Naive B cell (primary cell): ENCODE results near the gene MEF2B. TPM values are rescaled to one million over a fixed set of nuclear protein-coding genes. Genes with fewer than 3 reads are reported as not detected.
"Not testable (repeated sequence)": the region's sequence is repeated elsewhere in the genome, so short reads cannot be mapped to it uniquely, and the experiment has no call there.

Experiments used
- ATAC-seq, 2 donors: fragments of 150-1000 bp; cut with Tn5 transposase; 2 replicates each; pipeline ENCODE4 v1.10.0; 2021; ENCODE audit warnings: low read depth in 2 of 2, mild to moderate bottlenecking in 2 of 2, moderate library complexity in 2 of 2
- DNase-seq: peaks from one replicate; pipeline ENCODE4 v3.0.0; 2022
- H3K27ac Mint-ChIP-seq, 6 donors: one replicate each; pipeline ENCODE4 v1.8.0; 2020 to 2022; ENCODE audit warnings: mild to moderate bottlenecking in 6 of 6, mixed read lengths in 6 of 6, moderate library complexity in 5 of 6, inconsistent platforms in 2 of 6
- H3K27me3 Mint-ChIP-seq, 3 donors: one replicate each; pipeline ENCODE4 v1.8.0; 2021 to 2022; ENCODE audit warnings: mixed read lengths in 3 of 3, mild to moderate bottlenecking in 1 of 3
- H3K36me3 Mint-ChIP-seq, 2 donors: one replicate each; pipeline ENCODE4 v1.8.0; 2020 to 2022; ENCODE audit warnings: mixed read lengths in 2 of 2, inconsistent platforms in 1 of 2, mild to moderate bottlenecking in 1 of 2
- H3K4me1 Mint-ChIP-seq, 3 donors: one replicate each; pipeline ENCODE4 v1.8.0; 2020 to 2022; ENCODE audit warnings: mixed read lengths in 3 of 3, inconsistent platforms in 1 of 3, mild to moderate bottlenecking in 1 of 3, moderate library complexity in 1 of 3
- H3K4me3 Mint-ChIP-seq, 8 donors: one replicate each; pipeline ENCODE4 v1.8.0; 2020 to 2022; ENCODE audit warnings: mild to moderate bottlenecking in 8 of 8, mixed read lengths in 8 of 8, moderate library complexity in 8 of 8, inconsistent platforms in 2 of 8
- H3K9me3 Mint-ChIP-seq, 7 donors: one replicate each; pipeline ENCODE4 v1.8.0; 2020 to 2022; ENCODE audit warnings: mixed read lengths in 7 of 7, mild to moderate bottlenecking in 5 of 7, inconsistent platforms in 2 of 7, moderate library complexity in 1 of 7
- polyA plus RNA-seq, 6 donors: library from polyadenylated mRNA; unstranded; fragments of 300-500 nt; fragmentation: Illumina TruSeq; gene quantifications; one replicate each; pipeline ENCODE4 v1.2.3, GENCODE V29; 2021; ENCODE audit warnings: low read depth in 6 of 6

MEF2B gene
- polyA plus RNA-seq, 6 donors from 2014 or later, result 0.19 to 1.4 (median 0.38) TPM; not detected in 2

DNA sequence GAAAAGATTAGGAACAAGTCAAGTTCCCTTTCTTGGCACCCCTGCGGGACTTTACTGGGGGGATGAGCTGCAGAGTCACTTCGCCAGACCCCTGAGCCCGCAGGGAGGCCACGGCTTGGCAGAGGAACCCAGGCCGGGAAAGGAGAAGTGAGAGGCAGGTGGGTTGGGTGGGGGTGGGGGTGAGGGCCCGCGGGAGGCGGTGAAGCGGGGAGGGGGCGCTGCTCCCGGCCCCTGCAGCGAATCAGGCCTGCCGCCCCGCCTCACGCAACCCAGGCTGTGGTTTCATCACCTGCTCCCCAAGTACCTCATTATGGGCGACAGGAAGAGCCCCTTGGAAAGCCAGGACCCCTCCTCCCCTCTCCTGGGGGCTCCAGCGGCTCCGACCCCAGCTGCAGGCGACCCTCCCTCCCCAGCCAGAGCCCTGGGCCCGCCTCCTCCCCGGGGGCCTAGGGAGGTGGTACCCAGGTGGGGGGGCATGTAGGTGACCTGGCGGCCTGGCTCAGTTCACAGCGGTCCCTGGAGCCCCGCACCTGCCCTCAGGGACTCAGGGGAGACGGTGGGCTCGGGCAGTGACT lies 9.5 kb downstream of the MEF2B start:
- no peaks in the 10 kb centered on the region for H3K27me3 Mint-ChIP-seq
- ATAC-seq (peak; percentile 89 to 90), DNase-seq (peak; percentile 78)
- peak overlapping the region in 4 of 6 donors; percentile 57 to 85 (median 80) for H3K27ac Mint-ChIP-seq
- peaks cover 5 to 6% of the 10 kb centered on the region in 2 donors for H3K36me3 Mint-ChIP-seq
- peaks cover 0 to 5% (median 4%) of the 10 kb centered on the region in 7 donors for H3K9me3 Mint-ChIP-seq
- H3K4me3 Mint-ChIP-seq, result peak overlapping the region; percentile 12 to 86 (median 65)
- H3K4me1 Mint-ChIP-seq, result peaks cover 33 to 43% (median 35%) of the 10 kb centered on the region in 3 donors

DNA sequence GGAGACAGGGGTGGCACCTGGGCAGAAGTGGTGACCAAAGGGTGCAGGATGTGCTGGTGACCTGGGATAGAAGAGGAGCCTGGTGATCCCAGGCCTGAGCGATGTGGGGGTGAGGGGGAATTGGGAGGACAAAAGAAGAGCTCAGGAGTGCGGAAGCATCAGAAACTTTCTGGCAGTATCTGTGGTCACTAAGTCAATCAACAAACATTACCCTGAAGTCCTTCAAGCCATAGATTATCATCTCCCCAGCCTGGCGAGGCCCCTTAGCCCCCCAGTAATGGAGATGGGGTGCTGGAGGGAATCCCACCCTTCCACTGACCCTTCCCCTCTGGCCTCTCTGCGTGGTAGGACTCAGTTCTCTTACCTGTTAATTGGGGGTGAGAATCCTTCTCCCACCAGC lies 10.5 kb downstream of the MEF2B start:
- Mint-ChIP-seq H3K27ac (peak overlapping the region in 2 of 6 donors; percentile 24 to 88), H3K4me3 (peak overlapping the region in 4 of 8 donors; percentile 18 to 78 (median 58)), H3K9me3 (peaks cover 0 to 8% (median 4%) of the 10 kb centered on the region in 7 donors), H3K36me3 (peaks cover 11 to 15% of the 10 kb centered on the region in 2 donors), H3K27me3 (no peaks in the 10 kb centered on the region), H3K4me1 (peaks cover 36 to 53% (median 38%) of the 10 kb centered on the region in 3 donors)
- no peak for DNase-seq
- no peak for ATAC-seq

DNA sequence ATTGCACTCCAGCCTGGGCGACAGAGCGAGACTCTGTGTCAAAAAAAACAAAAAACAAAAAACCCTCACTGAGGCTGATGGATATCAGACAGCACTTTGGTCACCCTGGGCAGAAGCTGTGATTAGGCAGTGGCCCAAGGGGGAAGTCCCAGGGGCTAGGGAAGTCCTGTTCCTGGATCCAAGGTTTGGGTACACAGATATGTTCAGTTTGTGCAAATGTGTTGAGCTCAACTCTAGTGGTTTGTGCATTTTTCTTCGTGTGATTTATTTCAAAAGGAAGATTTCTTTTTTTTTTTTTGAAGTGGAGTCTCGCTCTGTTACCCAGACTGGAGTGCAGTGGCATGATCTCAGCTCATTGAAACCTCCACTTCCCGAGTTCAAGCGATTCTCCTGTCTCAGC lies 12.3 kb downstream of the MEF2B start:
- H3K27ac Mint-ChIP-seq, result peak overlapping the region in 2 of 6 donors; percentile 61 to 67
- peaks cover 11 to 15% of the 10 kb centered on the region in 2 donors for H3K36me3 Mint-ChIP-seq
- H3K27me3 Mint-ChIP-seq, result no peaks in the 10 kb centered on the region
- peak overlapping the region in 1 of 8 donors; percentile 51 for H3K4me3 Mint-ChIP-seq
- ATAC-seq (no peak), DNase-seq (no peak)
- peaks cover 34 to 53% (median 44%) of the 10 kb centered on the region in 3 donors for H3K4me1 Mint-ChIP-seq
- H3K9me3 Mint-ChIP-seq, result peaks cover 0 to 8% (median 4%) of the 10 kb centered on the region in 7 donors

DNA sequence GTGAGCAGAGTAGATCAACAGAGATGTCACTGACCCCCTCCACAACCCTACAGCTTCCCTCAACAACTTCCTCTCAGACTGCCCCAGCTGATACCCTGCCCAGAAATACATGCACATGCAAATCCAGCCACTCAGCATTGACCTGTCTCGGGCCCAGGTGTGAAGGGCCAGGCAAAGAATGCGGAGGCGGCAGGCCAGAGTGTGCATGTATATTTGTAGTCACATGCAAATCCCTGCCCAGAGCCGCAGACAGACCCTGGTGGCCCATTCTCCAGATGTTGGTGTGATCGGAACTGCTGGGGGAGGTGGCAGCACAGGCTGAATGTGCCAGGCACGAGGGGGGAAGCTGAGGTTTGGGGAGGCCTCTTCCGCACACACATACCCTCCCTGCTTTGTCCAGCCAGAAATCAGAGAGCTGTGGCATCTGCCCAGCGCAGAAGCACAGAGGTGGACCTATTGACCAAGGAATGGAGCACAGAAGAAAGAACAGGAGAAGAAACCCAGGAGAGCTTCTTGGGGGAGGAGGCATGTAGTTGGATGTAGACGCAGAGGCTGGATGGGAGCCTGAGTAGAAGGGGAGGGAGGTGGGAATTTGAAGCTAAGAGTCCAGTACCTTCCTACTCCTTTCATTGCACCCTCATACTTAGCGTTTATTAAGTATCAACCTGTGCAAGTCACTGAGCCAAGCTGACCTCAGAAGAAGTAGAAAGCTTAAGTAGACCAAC lies 14.4 kb downstream of the MEF2B start:
- Mint-ChIP-seq H3K27ac (peak overlapping the region in 3 of 6 donors; percentile 10 to 70 (median 69)), H3K36me3 (peaks cover 11 to 15% of the 10 kb centered on the region in 2 donors), H3K27me3 (no peaks in the 10 kb centered on the region), H3K4me1 (peaks cover 36 to 48% (median 46%) of the 10 kb centered on the region in 3 donors), H3K9me3 (peaks cover 0 to 8% (median 3%) of the 10 kb centered on the region in 7 donors), H3K4me3 (peak overlapping the region in 5 of 8 donors; percentile 15 to 74 (median 62))
- DNase-seq (no peak), ATAC-seq (peak in 1 of 2 donors; percentile 17)

DNA sequence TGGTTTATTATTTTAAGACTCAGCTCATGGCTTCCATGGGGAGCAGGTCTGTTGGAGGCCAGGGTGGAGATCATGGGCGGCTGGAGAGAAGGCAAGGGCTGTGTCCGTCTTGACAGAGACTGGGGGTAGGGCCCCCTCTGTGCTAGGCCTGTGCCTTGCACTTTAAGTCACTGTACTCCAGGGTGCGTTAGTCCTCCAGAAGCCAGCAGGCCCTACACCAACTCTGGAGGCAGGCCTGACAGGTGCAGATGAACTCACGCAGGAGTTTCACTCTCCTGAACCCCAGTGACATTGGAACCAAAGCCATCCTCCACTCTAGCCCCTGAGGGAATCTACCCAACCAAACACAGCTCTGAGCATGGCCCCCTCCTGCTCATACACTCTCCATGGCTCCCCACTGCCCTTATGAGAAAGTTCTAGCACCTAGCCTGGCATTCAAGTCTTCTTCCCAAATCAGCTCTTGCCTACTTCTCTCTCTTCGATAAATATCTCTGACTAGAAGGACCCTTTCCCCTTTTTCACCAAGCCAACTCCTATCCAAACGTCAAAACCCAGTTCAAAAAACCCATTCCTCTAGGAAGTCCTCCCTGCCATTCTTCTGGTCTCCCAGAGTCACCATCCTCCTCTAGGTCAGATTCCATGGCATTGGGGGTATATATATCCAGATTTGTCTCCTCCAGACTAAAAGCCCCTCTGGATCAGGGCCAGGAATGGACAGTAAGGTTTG lies 15.1 kb downstream of the MEF2B start:
- peak overlapping the region in 2 of 8 donors; percentile 22 to 74 for H3K4me3 Mint-ChIP-seq
- H3K27me3 Mint-ChIP-seq, result no peaks in the 10 kb centered on the region
- ATAC-seq (no peak), DNase-seq (no peak)
- H3K9me3 Mint-ChIP-seq, result peaks cover 0 to 8% (median 3%) of the 10 kb centered on the region in 7 donors
- peak overlapping the region in 3 of 6 donors; percentile 17 to 84 (median 64) for H3K27ac Mint-ChIP-seq
- peaks cover 11 to 15% of the 10 kb centered on the region in 2 donors for H3K36me3 Mint-ChIP-seq
- peaks cover 32 to 48% (median 44%) of the 10 kb centered on the region in 3 donors for H3K4me1 Mint-ChIP-seq

DNA sequence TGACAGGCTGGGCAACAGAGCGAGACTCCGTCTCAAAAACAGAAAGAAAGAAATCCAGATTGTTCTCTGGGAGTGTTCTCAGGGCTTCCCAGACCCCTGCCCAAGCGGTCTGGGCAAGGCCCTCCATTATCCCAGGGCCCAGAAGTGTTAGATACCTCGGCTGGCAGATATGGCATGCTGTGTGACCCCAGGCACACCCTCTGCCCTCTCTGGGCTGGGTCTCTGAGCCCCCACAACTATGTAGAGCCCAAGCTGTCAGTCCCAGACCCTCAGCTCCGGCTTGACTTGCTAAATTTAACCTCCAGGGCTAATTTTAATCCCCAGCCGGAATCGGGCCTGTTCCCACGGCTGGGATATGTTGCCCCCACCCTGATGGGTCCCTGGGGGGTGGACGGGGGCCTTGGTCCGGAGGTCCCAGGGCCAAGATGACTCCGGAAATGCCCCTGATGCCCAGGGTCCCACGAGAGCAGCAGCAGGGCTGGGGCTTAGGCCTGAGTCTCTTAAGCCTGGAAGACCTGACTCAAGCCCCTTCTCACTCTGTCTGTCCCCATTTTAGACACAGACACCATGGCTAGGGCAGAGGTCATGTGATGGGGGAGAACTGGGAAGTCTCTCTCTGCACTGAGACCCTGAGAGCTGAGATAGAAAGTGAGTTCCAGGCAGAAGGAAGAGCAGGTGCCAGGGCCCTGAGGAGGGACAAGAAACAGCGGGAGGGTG lies 17.2 kb downstream of the MEF2B start:
- peak overlapping the region in 3 of 6 donors; percentile 6 to 76 (median 24) for H3K27ac Mint-ChIP-seq
- peaks cover 27 to 41% (median 37%) of the 10 kb centered on the region in 3 donors for H3K4me1 Mint-ChIP-seq
- H3K4me3 Mint-ChIP-seq, result no peak overlapping the region
- H3K9me3 Mint-ChIP-seq, result peaks cover 0 to 8% (median 3%) of the 10 kb centered on the region in 7 donors
- DNase-seq (no peak), ATAC-seq (no peak)
- peaks cover 11 to 15% of the 10 kb centered on the region in 2 donors for H3K36me3 Mint-ChIP-seq
- H3K27me3 Mint-ChIP-seq, result no peaks in the 10 kb centered on the region

DNA sequence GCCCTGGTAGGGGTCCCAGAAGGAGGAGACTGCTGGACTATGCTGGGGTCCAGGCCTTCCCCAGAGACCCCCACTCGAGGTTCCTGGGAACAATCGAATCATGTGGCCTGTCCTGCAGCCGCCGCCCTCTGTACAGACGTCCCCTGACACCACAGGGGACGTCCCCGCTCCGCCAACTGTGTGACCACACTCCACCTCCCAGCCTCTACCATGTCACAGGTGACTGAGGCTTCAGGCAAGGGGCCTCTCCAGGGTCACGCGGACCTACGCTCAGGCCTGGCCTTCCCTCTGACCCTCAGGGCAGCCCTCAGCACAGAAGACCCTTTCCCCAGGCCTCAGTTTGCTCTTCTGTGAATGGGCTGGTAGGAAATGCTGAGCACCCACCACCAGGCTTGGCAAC lies 18.6 kb downstream of the MEF2B start:
- H3K27ac Mint-ChIP-seq, result peak overlapping the region in 2 of 6 donors; percentile 37 to 60
- peaks cover 22 to 41% (median 29%) of the 10 kb centered on the region in 3 donors for H3K4me1 Mint-ChIP-seq
- ATAC-seq (peak; percentile 66 to 67), DNase-seq (no peak)
- H3K36me3 Mint-ChIP-seq, result peaks cover 11 to 15% of the 10 kb centered on the region in 2 donors
- peak overlapping the region in 5 of 8 donors; percentile 15 to 85 (median 27) for H3K4me3 Mint-ChIP-seq
- H3K27me3 Mint-ChIP-seq, result no peaks in the 10 kb centered on the region
- H3K9me3 Mint-ChIP-seq, result peaks cover 0 to 8% (median 3%) of the 10 kb centered on the region in 7 donors

DNA sequence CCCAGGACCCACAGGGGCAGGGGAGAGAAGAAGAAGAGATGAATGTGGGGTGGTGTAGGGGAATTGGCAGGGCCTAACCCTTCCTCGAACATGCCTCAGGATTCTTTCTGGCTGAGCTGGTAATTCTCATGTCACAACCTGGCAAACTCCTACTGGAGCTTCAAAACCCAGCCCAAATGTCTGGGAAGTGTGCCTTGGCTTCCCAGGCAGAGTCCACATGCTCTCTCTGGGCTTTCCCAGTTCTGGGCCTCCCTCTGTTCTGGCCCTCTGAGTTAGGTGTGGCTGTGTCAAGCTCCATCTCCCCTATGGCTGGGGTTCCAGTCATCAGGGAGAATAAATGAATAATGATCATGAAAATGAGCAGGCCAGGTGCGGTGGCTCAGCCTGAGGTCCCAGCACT lies 20.6 kb downstream of the MEF2B start:
- ATAC-seq, result no peak
- Mint-ChIP-seq H3K36me3 (no peaks in the 10 kb centered on the region), H3K4me1 (peaks cover 13 to 25% (median 17%) of the 10 kb centered on the region in 3 donors), H3K27me3 (no peaks in the 10 kb centered on the region), H3K9me3 (no peaks in the 10 kb centered on the region), H3K27ac (no peak overlapping the region), H3K4me3 (no peak overlapping the region)
- no peak for DNase-seq

DNA sequence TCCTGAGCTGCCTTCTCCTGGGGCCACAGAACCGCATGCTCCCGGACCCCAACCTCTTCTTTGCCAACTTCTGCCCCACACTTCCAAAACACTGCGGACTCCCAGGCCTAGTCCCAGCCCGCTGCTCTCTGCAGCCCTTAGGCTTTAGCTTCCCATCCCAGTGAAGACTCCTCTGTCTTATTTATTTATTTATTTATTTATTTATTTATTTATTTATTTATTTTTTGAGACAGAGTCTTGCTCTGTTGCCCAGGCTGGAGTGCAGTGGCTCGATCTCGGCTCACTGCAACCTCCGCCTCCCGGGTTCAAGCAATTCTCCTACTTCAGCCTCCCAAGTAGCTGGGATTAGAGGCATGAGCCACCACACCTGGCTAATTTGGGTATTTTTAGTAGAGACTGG lies 21.6 kb downstream of the MEF2B start:
- H3K9me3 Mint-ChIP-seq, H3K4me3 Mint-ChIP-seq, H3K27me3 Mint-ChIP-seq, DNase-seq, H3K36me3 Mint-ChIP-seq, ATAC-seq, H3K27ac Mint-ChIP-seq: not testable (repeated sequence)
- peaks cover 13 to 24% (median 16%) of the 10 kb centered on the region in 3 donors for H3K4me1 Mint-ChIP-seq

DNA sequence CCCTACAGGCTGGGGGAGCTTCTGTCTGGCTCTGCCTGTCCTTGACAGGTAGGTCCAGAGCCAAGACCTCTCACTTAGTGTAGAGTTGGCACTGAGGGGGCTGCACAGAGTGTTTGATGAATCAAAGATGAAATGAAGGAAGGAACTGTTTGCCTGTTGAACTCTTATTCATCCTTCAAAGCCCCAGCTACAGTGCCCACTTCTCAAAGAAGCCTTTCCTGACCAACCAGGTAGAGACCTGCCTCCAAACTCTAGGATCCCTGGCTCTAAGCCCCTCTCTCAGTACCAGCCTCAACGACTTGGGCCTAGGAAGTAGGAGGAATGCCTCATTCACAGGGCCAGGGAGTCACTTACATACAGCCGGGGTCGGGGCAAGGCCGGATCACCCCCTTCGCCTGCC lies 22.7 kb downstream of the MEF2B start:
- no peak overlapping the region for H3K27ac Mint-ChIP-seq
- H3K9me3 Mint-ChIP-seq, result no peaks in the 10 kb centered on the region
- no peaks in the 10 kb centered on the region for H3K36me3 Mint-ChIP-seq
- ATAC-seq, result no peak
- peaks cover 13 to 16% (median 16%) of the 10 kb centered on the region in 3 donors for H3K4me1 Mint-ChIP-seq
- no peak for DNase-seq
- no peaks in the 10 kb centered on the region for H3K27me3 Mint-ChIP-seq
- no peak overlapping the region for H3K4me3 Mint-ChIP-seq

DNA sequence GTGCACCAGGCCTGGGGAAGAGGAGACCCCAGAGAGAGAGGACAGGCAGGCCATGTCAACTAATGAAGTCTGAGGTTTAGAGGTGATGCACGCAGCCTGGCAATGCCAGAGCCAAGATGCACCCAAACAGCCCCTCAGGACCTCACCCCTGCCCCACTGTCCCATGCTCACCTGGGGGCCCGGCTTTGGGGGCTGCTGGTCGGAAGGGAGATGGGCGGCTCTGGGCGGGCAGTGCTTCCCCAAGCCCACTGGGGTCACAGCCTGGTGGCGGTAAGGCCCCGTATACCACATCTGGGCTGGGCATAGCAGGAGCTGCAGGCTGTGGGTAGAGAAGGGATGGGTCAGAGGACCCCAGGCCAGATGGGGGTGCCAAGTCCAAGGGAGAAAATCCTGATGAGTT lies 23.2 kb downstream of the MEF2B start:
- no peak for ATAC-seq

DNA sequence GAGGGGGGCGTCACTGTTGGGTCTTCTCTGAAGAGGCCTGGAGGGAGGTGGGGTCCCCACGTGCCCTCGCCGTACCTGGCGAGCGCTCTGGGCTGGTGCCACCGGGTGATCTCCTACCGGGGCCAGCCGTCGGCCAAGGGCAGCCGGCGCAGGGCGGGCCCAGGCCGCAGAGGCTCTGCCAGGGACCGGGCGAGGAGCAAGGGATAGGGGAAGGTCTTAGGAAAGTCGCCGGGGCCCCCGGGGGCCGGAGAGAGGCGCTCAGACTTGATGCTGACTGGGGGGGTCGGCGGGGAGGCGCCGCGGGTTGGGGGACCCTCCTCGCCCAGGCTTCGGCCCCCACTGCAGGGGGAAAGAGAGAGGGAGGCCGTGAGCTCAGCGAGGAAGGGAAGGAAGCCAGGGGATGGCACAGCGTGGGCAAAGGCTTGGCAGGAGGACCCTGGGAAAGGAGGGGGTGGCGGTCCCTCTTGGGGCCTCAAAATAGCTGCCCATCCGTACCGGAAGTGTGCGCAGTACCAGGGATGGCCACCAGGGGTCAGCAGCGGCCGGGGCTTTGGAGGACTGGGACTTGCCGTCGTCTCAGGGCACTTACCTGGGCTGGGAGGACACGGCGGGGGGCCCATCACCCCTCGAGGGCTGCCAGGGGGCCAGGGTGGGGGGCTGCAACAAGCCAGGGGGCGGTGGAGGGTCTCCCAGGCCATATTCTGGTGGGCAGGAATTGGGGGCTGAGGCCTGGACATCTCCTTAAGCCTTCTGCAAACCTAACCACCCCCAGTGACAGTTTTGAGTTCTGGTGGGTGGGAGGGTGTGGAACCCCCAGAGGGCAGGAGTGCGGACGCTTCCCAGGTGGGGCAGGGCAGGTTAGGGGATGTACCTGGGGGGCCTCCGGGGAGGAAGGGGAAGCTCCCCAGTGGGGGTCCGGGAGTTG lies 24.1 kb downstream of the MEF2B start:
- H3K27ac Mint-ChIP-seq, result peak overlapping the region in 2 of 6 donors; percentile 60 to 81
- DNase-seq (peak; percentile 82), ATAC-seq (peak; percentile 86 to 91)
- peak overlapping the region in 1 of 8 donors; percentile 33 for H3K4me3 Mint-ChIP-seq
- no peaks in the 10 kb centered on the region for H3K9me3 Mint-ChIP-seq
- H3K36me3 Mint-ChIP-seq, result no peaks in the 10 kb centered on the region
- no peaks in the 10 kb centered on the region for H3K27me3 Mint-ChIP-seq
- H3K4me1 Mint-ChIP-seq, result peaks cover 2 to 8% (median 5%) of the 10 kb centered on the region in 3 donors

More for the DNA sequence above, 23.2 kb downstream of the MEF2B start:
- no peak overlapping the region for H3K27ac Mint-ChIP-seq
- H3K9me3 Mint-ChIP-seq, result no peaks in the 10 kb centered on the region
- H3K4me1 Mint-ChIP-seq, result peaks cover 12 to 16% (median 13%) of the 10 kb centered on the region in 3 donors
- H3K36me3 Mint-ChIP-seq, result no peaks in the 10 kb centered on the region
- no peak for DNase-seq
- H3K4me3 Mint-ChIP-seq, result no peak overlapping the region
- no peaks in the 10 kb centered on the region for H3K27me3 Mint-ChIP-seq
